Measurements from ENCODE around the gene PTPRG. TPM values are rescaled to one million over a fixed set of nuclear protein-coding genes. Genes with fewer than 3 reads are reported as not detected.

PTPRG gene
- total RNA-seq, 1 experiment from 2014 or later = 0.73 TPM

- Histone ChIP-seq H3K9ac (ENCODE audit: low read length) (no peak overlapping the region), H2AFZ (ENCODE audit: low read length) (no peak overlapping the region), H3F3A (ENCODE audit: low read length, unreplicated experiment) (no peaks in the 10 kb centered on the region), H3K27ac (ENCODE audit: low read length) (no peak overlapping the region), H3K4me2 (ENCODE audit: low read length) (no peak overlapping the region), H3K9me2 (replicated peaks; ENCODE audit: low read length) (no peaks in the 10 kb centered on the region), H4K20me1 (ENCODE audit: low read length) (no peaks in the 10 kb centered on the region), H3K4me1 (ENCODE audit: insufficient read depth, low read length) (no peaks in the 10 kb centered on the region), H3K4me3 (ENCODE audit: low read length) (no peak overlapping the region), H3K79me2 (ENCODE audit: low read length) (no peaks in the 10 kb centered on the region), H3K9me3 (ENCODE audit: low read length) (0 out of 2 replicates have a peak, but pooled peaks cover 2% of the 10 kb centered on the region), H3K36me3 (ENCODE audit: low read depth, low read length) (no peaks in the 10 kb centered on the region), H3K27me3 (ENCODE audit: low read length) (no peaks in the 10 kb centered on the region)
- intact Hi-C loops (cut with micrococcal nuclease) = no loop called here
- TF ChIP-seq EZH2phosphoT487 (IDR thresholded peaks at IDR 0.05; ENCODE audit: borderline replicate concordance, low read length) (no peak), EZH2 (IDR thresholded peaks at IDR 0.05; ENCODE audit: low read length, unreplicated experiment) (no peak)
- TF ChIP-seq, protein P1, sequence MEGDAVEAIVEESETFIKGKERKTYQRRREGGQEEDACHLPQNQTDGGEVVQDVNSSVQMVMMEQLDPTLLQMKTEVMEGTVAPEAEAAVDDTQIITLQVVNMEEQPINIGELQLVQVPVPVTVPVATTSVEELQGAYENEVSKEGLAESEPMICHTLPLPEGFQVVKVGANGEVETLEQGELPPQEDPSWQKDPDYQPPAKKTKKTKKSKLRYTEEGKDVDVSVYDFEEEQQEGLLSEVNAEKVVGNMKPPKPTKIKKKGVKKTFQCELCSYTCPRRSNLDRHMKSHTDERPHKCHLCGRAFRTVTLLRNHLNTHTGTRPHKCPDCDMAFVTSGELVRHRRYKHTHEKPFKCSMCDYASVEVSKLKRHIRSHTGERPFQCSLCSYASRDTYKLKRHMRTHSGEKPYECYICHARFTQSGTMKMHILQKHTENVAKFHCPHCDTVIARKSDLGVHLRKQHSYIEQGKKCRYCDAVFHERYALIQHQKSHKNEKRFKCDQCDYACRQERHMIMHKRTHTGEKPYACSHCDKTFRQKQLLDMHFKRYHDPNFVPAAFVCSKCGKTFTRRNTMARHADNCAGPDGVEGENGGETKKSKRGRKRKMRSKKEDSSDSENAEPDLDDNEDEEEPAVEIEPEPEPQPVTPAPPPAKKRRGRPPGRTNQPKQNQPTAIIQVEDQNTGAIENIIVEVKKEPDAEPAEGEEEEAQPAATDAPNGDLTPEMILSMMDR (conservative IDR thresholded peaks at IDR 0.05; ENCODE audit: low read depth, low read length) = no peak
- no peak for ATAC-seq
- no TSS peak for BruUV-seq (replicated peaks)
- CTCF ChIA-PET = no interaction called here
- no peak for DNase-seq
- POLR2A ChIA-PET (ENCODE audit: unreplicated experiment) = no interaction called here
Measured at GRCh38 chr3:61794341-61794740, 233.0 kb downstream of the PTPRG start.

GRCh38 chr3:61794961-61795360, 233.6 kb downstream of the PTPRG start:
- ATAC-seq (no peak), DNase-seq (no peak)
- no peak overlapping the region for H3K4me2 ChIP-seq (ENCODE audit: low read length)
- H4K20me1 ChIP-seq (ENCODE audit: low read length) = no peaks in the 10 kb centered on the region
- no peak overlapping the region for H3K4me3 ChIP-seq (ENCODE audit: low read length)
- POLR2A ChIA-PET (ENCODE audit: unreplicated experiment) = no interaction called here
- intact Hi-C loops (cut with micrococcal nuclease) = no loop called here
- BruUV-seq (replicated peaks) = no TSS peak
- H3K4me1 ChIP-seq (ENCODE audit: insufficient read depth, low read length) = no peaks in the 10 kb centered on the region
- no peaks in the 10 kb centered on the region for H3K27me3 ChIP-seq (ENCODE audit: low read length)
- CTCF ChIA-PET = no interaction called here
- no peak overlapping the region for H3K9ac ChIP-seq (ENCODE audit: low read length)
- H3K9me2 ChIP-seq (replicated peaks; ENCODE audit: low read length) = no peaks in the 10 kb centered on the region
- H3F3A ChIP-seq (ENCODE audit: low read length, unreplicated experiment) = no peaks in the 10 kb centered on the region
- H3K27ac ChIP-seq (ENCODE audit: low read length) = no peak overlapping the region
- TF ChIP-seq EZH2 (IDR thresholded peaks at IDR 0.05; ENCODE audit: low read length, unreplicated experiment) (no peak), EZH2phosphoT487 (IDR thresholded peaks at IDR 0.05; ENCODE audit: borderline replicate concordance, low read length) (no peak)
- TF ChIP-seq, protein P1 (conservative IDR thresholded peaks at IDR 0.05; ENCODE audit: low read depth, low read length) = no peak
- no peaks in the 10 kb centered on the region for H3K36me3 ChIP-seq (ENCODE audit: low read depth, low read length)
- no peak overlapping the region for H2AFZ ChIP-seq (ENCODE audit: low read length)
- 0 out of 2 replicates have a peak, but pooled peaks cover 3% of the 10 kb centered on the region for H3K9me3 ChIP-seq (ENCODE audit: low read length)
- no peaks in the 10 kb centered on the region for H3K79me2 ChIP-seq (ENCODE audit: low read length)

DNA sequence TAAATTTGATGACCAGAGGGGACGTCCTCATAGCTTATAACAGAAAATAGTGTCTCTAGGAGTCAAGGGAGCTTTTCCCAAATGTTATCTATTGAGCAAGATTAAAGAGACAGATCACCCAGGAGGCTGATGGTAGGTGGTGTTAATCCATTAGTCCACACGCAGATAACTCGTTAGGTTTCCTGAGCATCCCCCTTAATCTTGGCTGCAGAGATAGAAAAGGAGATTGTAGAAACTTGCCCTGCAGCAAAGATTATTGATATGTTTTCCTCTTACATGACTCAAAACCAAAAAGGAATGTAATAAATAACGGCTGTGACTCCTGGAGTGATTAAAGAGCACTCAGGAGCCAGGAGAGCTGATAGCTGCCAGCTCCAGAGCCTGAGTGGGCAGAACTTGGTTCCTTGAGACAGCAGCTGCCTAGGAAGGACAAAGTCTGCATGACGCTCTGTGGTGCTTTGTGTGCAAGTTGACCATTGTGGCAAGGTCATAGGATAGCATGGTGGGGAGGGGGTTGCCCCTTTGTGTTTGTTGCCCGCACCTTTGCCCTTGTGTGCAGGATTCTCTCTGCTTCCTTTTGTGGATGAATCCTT, 234.8 kb downstream of the PTPRG start:
- intact Hi-C loops (cut with micrococcal nuclease) = no loop called here
- Histone ChIP-seq H3K27me3 (ENCODE audit: low read length) (no peaks in the 10 kb centered on the region), H3F3A (ENCODE audit: low read length, unreplicated experiment) (no peaks in the 10 kb centered on the region), H3K9me3 (ENCODE audit: low read length) (0 out of 2 replicates have a peak, but pooled peaks cover 3% of the 10 kb centered on the region), H2AFZ (ENCODE audit: low read length) (no peak overlapping the region), H3K4me3 (ENCODE audit: low read length) (no peak overlapping the region), H3K27ac (ENCODE audit: low read length) (no peak overlapping the region), H3K9ac (ENCODE audit: low read length) (no peak overlapping the region), H3K9me2 (replicated peaks; ENCODE audit: low read length) (no peaks in the 10 kb centered on the region), H3K4me2 (ENCODE audit: low read length) (no peak overlapping the region), H3K79me2 (ENCODE audit: low read length) (no peaks in the 10 kb centered on the region), H3K36me3 (ENCODE audit: low read depth, low read length) (no peaks in the 10 kb centered on the region), H4K20me1 (ENCODE audit: low read length) (no peaks in the 10 kb centered on the region), H3K4me1 (ENCODE audit: insufficient read depth, low read length) (no peaks in the 10 kb centered on the region)
- BruUV-seq (replicated peaks) = no TSS peak
- TF ChIP-seq EZH2phosphoT487 (IDR thresholded peaks at IDR 0.05; ENCODE audit: borderline replicate concordance, low read length) (no peak), EZH2 (IDR thresholded peaks at IDR 0.05; ENCODE audit: low read length, unreplicated experiment) (no peak)
- TF ChIP-seq, protein P1 (conservative IDR thresholded peaks at IDR 0.05; ENCODE audit: low read depth, low read length) = no peak
- no peak for ATAC-seq
- no peak for DNase-seq
- ChIA-PET POLR2A (ENCODE audit: unreplicated experiment) (no interaction called here), CTCF (no interaction called here)

All from PC-3 (cell line).